ENCODE measurements around the gene CDC42BPG. TPM values are rescaled to one million over a fixed set of nuclear protein-coding genes. Genes with fewer than 3 reads are reported as not detected.

The CDC42BPG gene
- total RNA-seq, 1 experiment from 2014 or later, result 30.1 TPM

DNA sequence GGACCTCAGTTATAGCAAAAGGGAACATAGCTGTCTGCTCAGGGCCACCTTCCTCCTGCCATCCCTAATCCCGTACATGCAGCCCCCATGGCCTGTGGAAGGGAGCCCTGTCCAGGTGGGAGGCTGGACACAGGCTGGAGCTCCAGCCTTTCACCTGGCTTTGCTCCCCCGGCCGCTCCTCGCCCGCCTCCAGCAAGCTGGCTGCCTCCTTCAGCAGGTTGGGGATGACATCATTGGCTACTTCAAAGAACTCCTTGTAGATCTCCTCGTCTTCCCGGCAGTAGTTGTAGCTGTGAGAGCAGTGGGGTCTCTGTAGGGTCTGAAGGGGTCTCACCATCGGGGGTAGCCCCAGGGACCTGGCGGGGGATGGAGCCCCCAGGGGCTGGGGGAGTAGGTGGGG, 39.0 kb downstream of the CDC42BPG start:
- no peak overlapping the region; the same call in 1 of the 2 replicates for H3K27ac ChIP-seq (ENCODE audit: low read depth, low read length)
- ChIA-PET CTCF (no interaction called here), POLR2A (no interaction called here), RAD21 (ENCODE audit: low non-redundant PET in 1 of 2, low total read pairs in 2 of 2, uncharacterized antibody in 2 of 2, unreplicated experiment in 2 of 2) (no interaction called here)
- H2AFZ ChIP-seq (ENCODE audit: low read depth, low read length, poor library complexity, severe bottlenecking), result no peak overlapping the region
- H3K4me2 ChIP-seq (ENCODE audit: low read length), result no peak overlapping the region
- H3K36me3 ChIP-seq (ENCODE audit: control insufficient read depth in 1 of 2, insufficient read depth in 2 of 2, low read length in 2 of 2), result peaks cover 5 to 10% of the 10 kb centered on the region in 2 experiments; a peak in 2 of 4 replicates
- ATAC-seq (no peak), DNase-seq (ENCODE audit: low read depth, low spot score) (no peak)
- H3K9ac ChIP-seq (ENCODE audit: low read length), result no peak overlapping the region
- no peak overlapping the region for H3K4me3 ChIP-seq (replicated peaks in 1 of 2; ENCODE audit: low read depth in 1 of 2, low read length in 2 of 2)
- H3K9me2 ChIP-seq (ENCODE audit: insufficient read depth), result no peaks in the 10 kb centered on the region
- H3K79me2 ChIP-seq (ENCODE audit: insufficient read depth, low read length), result peaks cover 13% of the 10 kb centered on the region; the same call in 1 of the 2 replicates
- TF ChIP-seq SP1 (IDR thresholded peaks at IDR 0.05; ENCODE audit: low read depth) (no peak), ZFX (IDR thresholded peaks at IDR 0.05) (no peak), YY1 (IDR thresholded peaks at IDR 0.05; ENCODE audit: extremely low read depth, insufficient replicate concordance, low read depth, low read length) (no peak), JUND (IDR thresholded peaks at IDR 0.05) (no peak), SRF (IDR thresholded peaks at IDR 0.05; ENCODE audit: low read depth) (no peak), CBX3 (IDR thresholded peaks at IDR 0.05; ENCODE audit: low read depth) (no peak), ZNF274 (IDR thresholded peaks at IDR 0.05; ENCODE audit: low read depth, low read length) (no peak), SIN3A (IDR thresholded peaks at IDR 0.05; ENCODE audit: low read depth) (no peak), EZH2phosphoT487 (IDR thresholded peaks at IDR 0.05; ENCODE audit: borderline replicate concordance) (no peak), ELF1 (IDR thresholded peaks at IDR 0.05; ENCODE audit: borderline replicate concordance, low read depth) (no peak), POLR2A (IDR thresholded peaks at IDR 0.05; ENCODE audit: borderline replicate concordance, extremely low read depth, insufficient read depth, insufficient read length) (no peak), EZH2 (IDR thresholded peaks at IDR 0.05) (no peak), FOSL1 (IDR thresholded peaks at IDR 0.05; ENCODE audit: low read depth) (no peak), EGR1 (IDR thresholded peaks at IDR 0.05; ENCODE audit: low read depth) (no peak), TCF7L2 (IDR thresholded peaks at IDR 0.05; ENCODE audit: borderline replicate concordance, extremely low read depth, insufficient read depth, insufficient read length) (no peak)
- TF ChIP-seq, protein P1, sequence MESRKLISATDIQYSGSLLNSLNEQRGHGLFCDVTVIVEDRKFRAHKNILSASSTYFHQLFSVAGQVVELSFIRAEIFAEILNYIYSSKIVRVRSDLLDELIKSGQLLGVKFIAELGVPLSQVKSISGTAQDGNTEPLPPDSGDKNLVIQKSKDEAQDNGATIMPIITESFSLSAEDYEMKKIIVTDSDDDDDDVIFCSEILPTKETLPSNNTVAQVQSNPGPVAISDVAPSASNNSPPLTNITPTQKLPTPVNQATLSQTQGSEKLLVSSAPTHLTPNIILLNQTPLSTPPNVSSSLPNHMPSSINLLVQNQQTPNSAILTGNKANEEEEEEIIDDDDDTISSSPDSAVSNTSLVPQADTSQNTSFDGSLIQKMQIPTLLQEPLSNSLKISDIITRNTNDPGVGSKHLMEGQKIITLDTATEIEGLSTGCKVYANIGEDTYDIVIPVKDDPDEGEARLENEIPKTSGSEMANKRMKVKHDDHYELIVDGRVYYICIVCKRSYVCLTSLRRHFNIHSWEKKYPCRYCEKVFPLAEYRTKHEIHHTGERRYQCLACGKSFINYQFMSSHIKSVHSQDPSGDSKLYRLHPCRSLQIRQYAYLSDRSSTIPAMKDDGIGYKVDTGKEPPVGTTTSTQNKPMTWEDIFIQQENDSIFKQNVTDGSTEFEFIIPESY (IDR thresholded peaks at IDR 0.05; ENCODE audit: extremely low read depth, insufficient replicate concordance, low read length), result no peak
- TF ChIP-seq, protein P2, sequence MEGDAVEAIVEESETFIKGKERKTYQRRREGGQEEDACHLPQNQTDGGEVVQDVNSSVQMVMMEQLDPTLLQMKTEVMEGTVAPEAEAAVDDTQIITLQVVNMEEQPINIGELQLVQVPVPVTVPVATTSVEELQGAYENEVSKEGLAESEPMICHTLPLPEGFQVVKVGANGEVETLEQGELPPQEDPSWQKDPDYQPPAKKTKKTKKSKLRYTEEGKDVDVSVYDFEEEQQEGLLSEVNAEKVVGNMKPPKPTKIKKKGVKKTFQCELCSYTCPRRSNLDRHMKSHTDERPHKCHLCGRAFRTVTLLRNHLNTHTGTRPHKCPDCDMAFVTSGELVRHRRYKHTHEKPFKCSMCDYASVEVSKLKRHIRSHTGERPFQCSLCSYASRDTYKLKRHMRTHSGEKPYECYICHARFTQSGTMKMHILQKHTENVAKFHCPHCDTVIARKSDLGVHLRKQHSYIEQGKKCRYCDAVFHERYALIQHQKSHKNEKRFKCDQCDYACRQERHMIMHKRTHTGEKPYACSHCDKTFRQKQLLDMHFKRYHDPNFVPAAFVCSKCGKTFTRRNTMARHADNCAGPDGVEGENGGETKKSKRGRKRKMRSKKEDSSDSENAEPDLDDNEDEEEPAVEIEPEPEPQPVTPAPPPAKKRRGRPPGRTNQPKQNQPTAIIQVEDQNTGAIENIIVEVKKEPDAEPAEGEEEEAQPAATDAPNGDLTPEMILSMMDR (IDR thresholded peaks at IDR 0.05 in 2 of 3, conservative IDR thresholded peaks at IDR 0.05 in 1 of 3; ENCODE audit: borderline replicate concordance in 1 of 3, insufficient read depth in 1 of 3, low read depth in 2 of 3, low read length in 2 of 3), result no peak
- TF ChIP-seq, protein P3, sequence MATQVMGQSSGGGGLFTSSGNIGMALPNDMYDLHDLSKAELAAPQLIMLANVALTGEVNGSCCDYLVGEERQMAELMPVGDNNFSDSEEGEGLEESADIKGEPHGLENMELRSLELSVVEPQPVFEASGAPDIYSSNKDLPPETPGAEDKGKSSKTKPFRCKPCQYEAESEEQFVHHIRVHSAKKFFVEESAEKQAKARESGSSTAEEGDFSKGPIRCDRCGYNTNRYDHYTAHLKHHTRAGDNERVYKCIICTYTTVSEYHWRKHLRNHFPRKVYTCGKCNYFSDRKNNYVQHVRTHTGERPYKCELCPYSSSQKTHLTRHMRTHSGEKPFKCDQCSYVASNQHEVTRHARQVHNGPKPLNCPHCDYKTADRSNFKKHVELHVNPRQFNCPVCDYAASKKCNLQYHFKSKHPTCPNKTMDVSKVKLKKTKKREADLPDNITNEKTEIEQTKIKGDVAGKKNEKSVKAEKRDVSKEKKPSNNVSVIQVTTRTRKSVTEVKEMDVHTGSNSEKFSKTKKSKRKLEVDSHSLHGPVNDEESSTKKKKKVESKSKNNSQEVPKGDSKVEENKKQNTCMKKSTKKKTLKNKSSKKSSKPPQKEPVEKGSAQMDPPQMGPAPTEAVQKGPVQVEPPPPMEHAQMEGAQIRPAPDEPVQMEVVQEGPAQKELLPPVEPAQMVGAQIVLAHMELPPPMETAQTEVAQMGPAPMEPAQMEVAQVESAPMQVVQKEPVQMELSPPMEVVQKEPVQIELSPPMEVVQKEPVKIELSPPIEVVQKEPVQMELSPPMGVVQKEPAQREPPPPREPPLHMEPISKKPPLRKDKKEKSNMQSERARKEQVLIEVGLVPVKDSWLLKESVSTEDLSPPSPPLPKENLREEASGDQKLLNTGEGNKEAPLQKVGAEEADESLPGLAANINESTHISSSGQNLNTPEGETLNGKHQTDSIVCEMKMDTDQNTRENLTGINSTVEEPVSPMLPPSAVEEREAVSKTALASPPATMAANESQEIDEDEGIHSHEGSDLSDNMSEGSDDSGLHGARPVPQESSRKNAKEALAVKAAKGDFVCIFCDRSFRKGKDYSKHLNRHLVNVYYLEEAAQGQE (IDR thresholded peaks at IDR 0.05; ENCODE audit: low read depth), result no peak
- BruUV-seq (replicated peaks), result no TSS peak
- H3K4me1 ChIP-seq (ENCODE audit: control insufficient read depth in 1 of 2, insufficient read depth in 2 of 2, low read length in 2 of 2), result peaks cover 23 to 34% of the 10 kb centered on the region in 2 experiments
- intact Hi-C loops (cut with micrococcal nuclease), result no loop called here
- no peaks in the 10 kb centered on the region for H4K20me1 ChIP-seq (ENCODE audit: insufficient read depth)
- no peaks in the 10 kb centered on the region for H3K27me3 ChIP-seq (ENCODE audit: insufficient read depth, low read length)
- no peaks in the 10 kb centered on the region for H3K9me3 ChIP-seq (ENCODE audit: control insufficient read depth in 1 of 2, insufficient read depth in 1 of 2, low read depth in 1 of 2, low read length in 2 of 2)
